8988T (cell line): ENCODE data around the gene CCDC6.
"Not testable (repeated sequence)": the region's sequence is repeated elsewhere in the genome, so short reads cannot be mapped to it uniquely, and the experiment has no call there.

Source experiments
- DNase-seq: peaks from one replicate; pipeline ENCODE4 v3.0.0; 2011

The CCDC6 gene

DNA sequence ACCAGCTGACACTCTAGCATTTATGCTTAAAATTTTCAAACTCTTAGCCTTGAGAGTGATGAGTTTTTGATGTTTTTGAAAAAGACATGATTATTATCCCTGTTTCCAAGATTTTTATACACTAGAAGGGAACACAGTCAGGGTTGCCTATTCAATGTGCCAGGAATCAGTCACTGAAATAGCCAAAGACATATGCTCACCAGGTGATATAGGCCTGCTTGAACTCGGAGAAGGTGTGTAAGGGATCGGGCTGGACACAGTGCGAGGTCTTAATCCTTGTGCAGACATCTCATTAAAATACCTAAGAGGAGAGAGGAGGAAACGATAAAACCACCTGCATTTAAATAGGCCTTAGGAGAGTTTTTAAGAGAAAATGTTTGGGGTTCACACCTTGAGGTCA, 102.1 kb downstream of the CCDC6 start:
- no peak for DNase-seq

DNA sequence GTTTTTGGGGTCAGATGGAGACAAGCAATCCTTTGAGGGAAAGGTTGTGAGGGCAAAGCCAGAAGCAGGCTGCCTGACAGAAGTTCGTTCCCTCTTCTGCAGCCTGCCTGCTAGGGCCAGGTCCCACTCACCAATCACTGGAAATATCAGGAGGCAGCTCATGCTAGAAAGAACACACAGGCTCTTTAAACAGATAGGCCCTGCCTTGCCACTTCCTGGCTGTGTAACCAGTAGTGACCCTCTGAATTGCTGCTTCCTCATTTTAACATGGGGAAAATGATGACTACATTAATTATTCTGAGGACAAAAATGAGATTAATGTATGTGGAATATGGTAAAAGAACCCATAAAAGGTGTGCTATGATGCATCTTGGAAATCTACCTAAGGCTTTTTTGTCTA, 102.6 kb downstream of the CCDC6 start:
- DNase-seq, result no peak

DNA sequence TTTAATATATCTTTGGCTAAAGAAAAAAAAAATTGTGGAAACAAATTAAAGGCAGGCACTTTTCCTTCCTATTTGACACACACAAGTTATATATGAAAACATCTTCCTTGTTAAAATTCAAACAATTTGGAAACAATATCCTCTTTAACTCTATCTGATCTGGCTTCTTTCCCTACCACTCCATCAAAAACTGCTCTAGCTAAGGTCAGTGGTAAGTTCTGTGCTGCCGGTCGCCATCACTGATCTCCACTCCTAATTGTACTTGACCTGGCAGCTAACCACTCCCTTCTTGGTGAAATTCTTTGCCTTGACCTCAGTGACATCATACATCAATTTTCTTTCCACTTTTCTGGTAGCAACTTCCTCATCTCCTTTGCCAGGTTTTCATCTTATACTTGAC, 105.2 kb downstream of the CCDC6 start:
- DNase-seq, result no peak

DNA sequence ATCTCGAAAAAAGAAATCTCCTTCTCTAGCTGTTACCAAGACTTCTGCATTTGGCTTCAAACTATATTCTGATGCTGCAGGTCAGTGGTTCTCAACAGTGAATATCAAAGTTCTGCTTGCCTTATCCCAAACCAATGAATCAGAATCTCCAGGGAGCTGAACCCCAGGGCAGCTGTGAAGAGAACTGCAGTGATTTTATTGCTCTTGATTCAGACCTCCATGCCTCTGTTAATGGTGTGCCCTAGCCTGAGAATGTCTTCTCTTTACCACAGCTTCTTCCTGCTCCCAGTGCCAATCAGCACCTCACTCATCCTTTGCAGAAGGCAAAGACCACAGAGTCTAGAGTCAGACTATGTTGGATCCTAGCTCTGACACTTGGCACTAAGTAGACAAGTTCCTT, 106.9 kb downstream of the CCDC6 start:
- DNase-seq, result no peak

DNA sequence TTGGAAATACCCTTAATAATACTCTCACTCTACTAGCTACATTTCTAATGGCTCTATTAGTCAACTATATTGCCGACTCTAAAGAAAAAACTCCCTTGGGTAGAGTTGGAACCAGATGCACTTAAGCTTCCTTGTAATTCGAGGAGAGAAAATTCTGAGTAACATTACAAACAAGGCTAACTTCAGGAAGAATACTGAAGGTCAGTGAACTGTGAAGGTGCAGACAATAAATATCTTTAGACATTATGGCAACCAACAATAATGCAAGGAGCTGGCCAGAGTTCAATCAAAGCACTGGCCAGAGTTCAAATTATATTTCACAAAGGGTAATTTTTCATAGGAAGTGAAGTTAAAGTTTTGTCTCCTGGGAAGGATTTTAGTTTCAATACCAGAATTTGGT, 112.4 kb downstream of the CCDC6 start:
- no peak for DNase-seq

DNA sequence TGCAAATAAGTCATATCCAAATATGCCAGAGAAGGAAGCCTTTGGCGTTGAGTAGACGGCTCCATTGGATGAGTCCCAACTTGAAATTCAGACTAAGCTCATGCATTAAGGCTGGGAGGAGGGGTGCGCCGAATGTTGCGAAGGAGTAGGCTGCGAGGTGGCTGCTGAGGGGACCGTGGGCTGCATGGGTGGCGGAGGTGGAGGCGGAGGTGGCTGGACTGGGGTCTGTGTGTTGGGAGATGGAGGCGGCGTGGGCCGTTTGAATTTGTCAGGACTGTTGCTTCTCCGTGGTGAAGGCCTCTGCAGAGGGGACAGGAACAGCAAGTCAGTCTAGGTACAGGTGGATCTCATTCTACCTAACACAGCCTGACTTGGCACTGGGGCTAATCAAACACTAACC, 113.5 kb downstream of the CCDC6 start:
- DNase-seq, result no peak

DNA sequence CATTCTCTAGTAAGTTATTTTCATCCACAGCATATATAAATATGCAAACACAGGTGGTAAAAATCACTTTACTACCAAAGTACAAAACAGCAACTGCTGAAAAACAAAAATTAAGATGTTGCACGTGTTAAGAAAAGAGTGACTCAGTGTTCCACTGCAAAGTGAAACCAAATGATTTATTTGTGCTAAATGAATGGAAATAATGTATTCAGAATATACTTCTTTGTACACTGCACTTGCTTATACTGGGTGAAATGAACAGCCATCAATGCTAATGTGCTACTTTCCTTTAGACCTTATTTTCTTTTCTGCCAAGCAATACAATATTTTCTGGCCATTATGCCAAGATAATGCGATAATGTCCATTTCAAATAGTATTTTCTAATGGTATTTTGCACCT, 114.8 kb downstream of the CCDC6 start:
- no peak for DNase-seq

DNA sequence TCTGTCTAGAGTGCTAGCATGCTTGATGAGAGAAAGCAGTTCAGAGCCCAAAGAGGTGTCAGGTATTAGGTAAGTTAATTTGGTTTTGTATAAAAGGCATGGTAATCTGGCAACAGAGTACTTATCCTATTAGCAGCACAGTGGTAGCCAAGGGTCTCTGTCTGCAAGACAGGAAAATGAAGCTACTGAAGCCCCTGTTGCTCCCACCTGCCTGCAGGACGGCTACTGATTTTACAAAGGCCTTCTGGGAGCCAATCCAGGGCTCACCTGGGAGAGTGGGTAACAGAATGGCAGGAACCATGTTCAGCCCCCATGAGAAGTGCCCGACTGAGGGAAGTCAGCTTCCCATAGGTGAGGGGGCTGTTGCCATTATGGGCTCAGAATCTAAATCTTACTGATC, 116.3 kb downstream of the CCDC6 start:
- not testable (repeated sequence) for DNase-seq

DNA sequence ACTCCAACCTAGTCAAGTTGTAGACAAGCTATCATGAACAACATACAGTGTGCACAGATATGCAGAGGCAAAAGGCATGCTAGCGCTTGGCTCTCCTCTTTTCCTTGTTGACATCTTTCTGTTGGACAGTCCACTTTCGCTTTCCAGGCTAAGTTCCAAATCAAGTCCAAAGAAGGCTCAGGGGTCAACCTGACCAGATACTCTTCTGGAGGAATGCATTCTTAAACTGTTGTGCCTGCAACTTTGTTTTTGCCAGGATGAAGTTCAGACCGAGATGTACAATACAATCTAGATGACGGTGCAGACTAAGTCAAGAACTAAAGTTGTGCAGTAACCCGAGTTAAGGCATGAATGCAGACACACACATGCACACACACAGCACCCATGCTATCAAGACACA, 117.4 kb downstream of the CCDC6 start:
- not testable (repeated sequence) for DNase-seq

DNA sequence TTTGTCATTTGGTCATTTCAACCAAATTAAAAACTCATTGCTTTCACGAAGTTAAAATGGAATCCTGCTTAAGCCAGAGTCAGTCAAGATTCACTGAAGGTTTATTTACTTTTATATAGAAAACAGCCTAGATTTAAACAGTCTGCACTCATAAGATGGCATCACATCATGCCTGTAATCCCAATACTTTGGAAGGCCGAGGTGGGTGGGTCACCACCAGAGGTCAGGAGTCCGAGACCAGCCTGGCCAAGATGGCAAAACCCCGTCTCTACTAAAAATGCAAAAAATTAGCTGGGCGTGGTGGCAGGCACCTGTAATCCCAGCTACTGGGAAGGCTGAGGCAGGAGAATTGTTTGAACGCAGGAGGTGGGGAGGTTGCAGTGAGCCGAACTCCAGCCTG, 119.3 kb downstream of the CCDC6 start:
- not testable (repeated sequence) for DNase-seq

DNA sequence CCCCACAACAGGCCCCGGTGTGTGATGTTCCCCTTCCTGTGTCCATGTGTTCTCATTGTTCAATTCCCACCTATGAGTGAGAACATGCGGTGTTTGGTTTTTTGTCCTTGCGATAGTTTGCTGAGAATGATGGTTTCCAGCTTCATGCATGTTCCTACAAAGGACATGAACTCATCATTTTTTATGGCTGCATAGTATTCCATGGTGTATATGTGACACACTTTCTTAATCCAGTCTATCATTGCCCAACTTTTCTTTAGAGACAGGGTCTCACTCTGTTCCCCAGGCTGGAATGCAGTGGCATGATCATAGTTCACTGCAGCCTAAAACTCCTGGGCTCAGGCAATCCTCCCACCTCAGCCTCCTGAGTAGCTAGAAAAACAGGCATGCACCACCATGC, 120.9 kb downstream of the CCDC6 start:
- not testable (repeated sequence) for DNase-seq

DNA sequence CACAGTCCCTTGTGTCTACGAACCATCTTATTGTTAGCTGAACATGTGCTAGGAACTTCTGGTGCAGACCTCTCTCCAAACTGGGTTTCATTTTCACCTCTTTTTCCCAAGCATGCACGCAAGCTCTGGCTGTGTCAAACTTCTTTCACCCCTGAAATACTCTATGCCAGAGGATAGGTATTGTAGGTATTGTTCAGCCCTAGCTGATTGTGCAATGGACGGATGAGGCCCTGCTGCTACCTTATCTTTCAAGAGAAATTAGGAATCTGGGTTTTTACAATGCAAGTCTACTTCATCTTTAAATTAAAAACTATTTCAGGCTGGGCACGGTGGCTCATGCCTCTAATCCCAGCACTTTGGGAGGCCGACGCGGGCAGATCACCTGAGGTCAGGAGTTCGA, 124.8 kb downstream of the CCDC6 start:
- no peak for DNase-seq

DNA sequence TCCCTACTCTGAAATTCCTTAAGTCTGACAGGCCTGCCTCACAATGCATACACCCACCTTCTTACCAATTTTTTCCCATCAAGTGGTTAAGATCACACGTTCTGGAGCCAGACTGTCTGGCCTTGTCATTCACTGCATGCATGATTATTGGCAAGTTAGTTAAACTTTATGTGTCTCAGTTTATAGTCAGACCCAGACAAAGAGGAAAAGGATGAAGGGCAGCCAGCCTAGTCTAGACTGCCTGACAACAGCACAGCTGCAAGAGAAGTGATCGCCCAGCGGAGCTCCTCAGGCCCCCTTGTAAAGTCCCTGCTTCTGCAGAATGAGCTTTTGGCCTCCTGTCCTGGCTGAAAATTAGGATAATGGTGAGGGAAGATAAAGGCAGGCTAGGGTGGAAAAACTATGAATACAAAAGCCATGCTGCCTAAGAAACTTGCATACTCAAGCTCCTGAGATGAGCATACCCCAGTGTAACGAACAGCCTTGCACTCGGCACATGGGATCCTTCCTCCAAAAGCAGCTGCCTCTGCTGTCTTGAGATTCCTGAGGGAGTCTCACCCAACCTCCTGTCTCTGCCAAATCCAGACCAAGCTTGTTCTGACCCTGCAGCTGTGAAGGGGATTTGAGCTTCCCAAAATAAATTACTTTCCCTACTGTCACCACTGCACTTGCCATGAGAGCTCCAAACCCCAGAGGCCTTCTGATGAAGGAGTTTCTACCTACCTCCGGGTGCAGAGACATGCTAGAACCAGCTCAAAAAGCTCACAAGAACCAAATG, 126.4 kb downstream of the CCDC6 start:
- DNase-seq, result no peak

DNA sequence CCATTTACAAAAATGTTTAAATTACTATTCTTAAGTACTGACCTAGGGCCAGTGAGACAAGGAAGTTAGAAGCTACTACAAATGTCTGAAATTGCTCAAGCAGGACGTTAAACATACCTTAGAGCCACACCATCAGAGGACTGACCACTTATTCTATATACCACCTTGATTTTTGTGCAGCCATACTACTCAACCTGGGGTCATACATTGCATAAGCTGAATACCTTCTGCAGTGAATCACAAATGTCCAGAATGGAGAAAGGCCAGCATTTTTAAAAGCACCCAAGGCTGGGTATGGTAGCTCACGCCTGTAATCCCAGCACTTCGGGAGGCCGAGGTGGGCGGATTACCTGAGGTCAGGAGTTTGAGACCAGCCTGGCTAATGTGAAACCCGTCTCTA, 131.9 kb downstream of the CCDC6 start:
- no peak for DNase-seq

DNA sequence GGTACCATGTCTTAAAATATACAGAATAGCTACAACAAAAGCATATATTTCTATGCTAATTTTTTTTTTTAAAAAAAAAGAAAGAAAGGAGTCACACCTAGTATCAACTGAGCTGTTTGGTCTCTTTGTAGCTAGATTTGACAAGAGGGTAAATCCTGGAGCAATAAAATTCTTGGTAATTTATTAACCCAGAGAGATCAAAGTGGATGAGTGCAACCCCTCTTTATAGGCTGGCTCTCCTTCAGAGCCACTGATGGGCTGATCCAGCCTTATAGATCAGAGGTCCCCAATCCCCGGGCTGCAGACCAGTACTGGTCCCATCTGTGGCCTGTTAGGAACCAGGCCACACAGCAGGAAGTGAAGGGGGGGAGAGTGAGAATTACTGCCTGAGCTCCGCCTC, 133.3 kb downstream of the CCDC6 start:
- DNase-seq, result no peak

DNA sequence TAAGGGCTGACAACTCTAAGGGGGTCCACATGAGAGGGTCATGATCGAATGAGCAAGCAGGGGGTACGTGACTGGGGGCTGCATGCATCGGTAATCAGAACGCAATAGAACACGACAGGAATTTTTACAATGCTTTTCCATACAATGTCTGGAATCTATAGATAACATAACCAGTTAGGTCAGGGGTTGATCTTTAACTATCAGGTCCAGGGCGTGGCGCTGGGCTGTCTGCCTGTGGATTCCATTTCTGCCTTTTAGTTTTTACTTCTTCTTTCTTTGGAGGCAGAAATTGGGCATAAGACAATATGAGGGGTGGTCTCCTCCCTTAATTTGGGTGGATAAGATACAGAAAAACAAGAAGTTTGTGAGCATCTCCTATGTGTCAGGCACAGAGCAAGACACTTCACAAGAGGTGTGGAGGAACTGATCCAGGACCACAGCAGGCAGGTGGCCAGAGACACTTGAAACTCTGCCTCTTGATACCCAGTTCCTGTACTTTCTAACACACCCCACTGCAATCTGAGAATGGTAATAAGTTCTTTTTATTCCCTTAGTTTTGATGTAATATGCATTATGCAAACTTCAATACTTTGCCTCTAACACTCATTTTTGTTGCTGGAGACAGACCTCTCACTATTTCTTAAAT, 135.1 kb downstream of the CCDC6 start:
- DNase-seq, result no peak

DNA sequence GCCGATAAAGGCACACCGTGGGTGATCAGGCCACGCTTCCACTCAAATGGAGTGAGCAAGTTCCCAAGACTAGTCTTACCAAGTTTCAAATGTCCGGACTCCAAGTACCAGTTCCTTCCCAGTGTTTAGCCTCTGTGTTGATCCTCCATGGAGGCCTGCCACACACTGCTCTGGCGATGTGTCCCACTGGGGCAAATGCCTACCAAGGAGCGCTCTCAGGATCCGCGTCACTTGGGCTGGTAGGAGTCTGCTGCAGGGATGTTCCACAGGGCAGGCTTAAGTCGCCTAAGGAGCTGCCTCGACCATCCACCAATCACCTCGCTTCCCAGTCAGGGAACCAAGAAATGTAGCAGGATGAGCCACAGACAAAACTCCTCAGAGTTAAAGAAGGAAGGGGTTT, 135.7 kb downstream of the CCDC6 start:
- no peak for DNase-seq

DNA sequence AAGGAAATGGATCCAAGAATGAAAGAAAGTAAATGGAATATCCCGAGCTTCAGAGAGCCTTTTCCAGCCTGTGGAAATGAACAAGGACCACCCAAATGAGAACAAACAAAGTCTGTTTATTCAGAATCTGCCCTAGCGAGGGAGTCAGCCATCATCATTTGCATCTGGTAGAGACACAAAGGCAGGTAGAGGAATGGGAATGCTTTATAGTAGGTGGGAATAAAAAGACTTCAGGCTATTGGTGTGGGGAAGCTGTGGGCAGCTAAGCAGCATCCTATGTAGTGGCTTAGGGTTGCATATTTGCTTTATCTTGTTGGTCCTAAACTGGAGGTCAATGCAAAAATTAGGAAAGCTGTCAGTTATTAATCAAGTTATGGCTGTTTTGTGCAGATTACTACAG, 143.9 kb downstream of the CCDC6 start:
- DNase-seq, result no peak

DNA sequence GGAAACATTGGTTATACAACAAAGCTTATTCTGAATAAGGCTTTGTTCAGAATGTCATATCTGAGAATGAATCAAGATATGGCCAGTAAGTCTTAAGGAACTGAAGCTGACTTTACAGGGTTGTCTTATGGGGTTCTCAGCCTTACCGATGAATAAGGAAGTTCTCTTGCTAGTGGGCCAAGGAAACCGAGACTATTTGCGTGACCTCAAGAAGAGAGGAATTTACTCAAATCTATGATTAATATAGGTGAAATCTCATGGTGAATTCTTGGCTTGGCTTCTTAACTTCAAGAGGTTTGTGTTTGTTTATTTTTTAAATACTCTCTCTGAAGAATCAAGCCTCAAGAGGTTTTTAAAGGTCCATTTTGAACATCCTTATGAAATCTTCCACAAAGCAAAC, 148.4 kb downstream of the CCDC6 start:
- no peak for DNase-seq

DNA sequence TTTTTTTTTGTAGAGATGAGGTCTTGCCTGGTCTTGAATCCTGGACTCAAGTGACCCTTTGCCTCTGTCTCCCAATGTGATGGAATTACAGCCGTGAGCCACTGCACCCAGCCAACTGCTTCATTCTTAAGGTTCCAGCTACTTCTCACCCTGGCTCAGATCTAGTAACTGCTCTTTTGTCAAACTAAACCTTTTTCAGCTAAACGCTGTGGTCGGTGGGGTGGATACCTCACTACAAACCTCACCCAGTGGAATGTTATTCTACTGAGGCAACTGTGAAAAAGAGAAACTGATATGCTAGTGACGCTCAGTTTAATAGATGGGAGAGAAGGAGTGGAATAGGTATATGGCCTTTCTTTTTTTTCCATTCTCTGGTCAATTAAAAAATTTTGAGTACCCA, 151.4 kb downstream of the CCDC6 start:
- no peak for DNase-seq

DNA sequence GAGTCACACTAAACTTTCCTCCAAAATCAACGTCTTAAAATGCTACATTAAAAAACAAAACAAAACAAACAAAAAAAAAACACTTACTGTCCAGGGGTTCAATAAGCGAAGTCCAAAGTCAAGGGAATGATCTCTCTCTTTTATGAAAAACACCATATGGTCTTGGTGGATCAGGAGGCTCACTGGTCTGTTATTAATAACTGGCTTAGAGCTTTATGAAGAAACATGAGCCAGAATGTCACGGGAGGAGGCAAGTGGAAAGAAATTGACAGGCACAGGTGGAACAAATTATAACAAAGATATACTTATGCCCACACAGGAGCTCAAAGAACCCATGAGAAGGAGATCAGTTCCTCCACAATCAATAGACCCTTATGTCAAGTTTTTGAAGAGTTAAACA, 153.1 kb downstream of the CCDC6 start, which contains the start of gene MRLN:
MRLN (minus strand) TSS at position 189 of the 400 bp plus-strand sequence.
- no peak for DNase-seq

DNA sequence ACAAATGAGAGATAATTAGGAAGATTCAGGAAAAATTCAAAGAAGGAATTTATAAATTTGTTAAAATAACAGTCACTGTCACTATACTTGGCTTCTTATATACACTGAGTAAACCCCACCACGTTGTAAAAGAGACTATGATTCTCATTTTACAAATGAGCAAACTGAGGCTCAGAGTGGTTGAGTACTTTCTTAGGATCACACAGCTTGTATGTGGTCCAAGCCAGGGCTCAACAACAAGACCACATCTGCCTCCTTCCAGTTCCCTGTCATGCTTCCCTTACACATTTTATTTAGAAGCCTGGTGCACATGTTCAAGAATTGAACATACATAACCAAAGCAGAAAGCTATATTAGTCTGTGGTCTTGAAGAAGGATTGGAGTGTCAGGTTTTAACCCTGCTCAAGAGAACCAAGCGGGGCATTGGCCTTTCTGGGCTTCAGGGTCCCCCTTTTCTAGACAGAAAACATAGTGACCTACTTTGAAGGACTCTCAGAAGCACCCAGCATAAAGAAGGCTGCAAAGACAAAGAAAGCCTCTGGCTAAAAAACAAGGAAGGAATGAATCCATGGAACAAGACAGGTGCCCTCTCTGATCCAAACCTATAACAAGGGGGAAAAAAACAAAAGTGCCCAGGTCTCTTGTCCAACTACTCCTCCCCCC, 153.9 kb downstream of the CCDC6 start:
- DNase-seq, result no peak

DNA sequence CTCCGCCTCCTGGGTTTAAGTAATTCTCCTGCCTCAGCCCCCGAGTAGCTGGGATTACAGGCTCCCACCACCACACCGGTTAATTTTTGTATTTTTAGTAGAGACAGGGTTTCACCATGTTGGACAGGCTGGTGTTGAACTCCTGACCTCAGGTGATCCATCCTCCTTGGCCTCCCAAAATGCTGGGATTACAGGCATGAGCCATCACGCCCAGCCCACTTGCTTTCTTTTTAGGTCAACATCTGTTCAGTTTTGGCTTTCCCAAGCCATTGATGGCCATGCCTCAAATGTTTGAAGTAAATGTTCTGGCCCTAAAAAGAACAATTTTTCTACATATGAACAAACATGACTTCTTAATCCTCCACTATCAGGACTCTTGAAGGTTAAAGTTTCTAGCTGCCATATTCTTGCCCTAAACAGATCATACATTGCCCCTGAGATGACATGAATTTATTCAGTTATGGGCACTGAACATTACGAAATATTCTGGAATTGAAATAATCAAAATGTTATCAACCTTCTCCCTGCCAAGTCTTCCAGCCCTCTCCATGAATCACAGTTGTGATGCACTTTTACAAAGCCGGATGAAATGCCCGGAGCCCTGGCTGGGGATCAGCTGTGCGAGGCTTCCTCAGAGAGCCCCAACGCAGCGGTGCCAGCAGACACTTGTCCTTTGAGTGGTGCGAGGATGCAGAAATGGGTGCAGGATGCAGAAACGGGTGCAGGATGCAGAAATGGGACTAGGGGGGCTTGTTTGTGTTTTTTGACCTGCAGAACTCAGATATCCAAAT, 156.0 kb downstream of the CCDC6 start:
- DNase-seq, result no peak
